PC-3 (cell line): ENCODE measurements around the gene HECW1. TPM values are rescaled to one million over a fixed set of nuclear protein-coding genes. Genes with fewer than 3 reads are reported as not detected.

Source experiments
- ATAC-seq: fragments of 200-7000 bp; cut with Tn5 transposase; 2 replicates; pipeline ENCODE4 v1.9.1; 2020; ENCODE audit warnings: mild to moderate bottlenecking, moderate library complexity
- BruUV-seq: library from RNA; stranded (reverse); fragments of 400-500 nt; replicated peaks from 2 replicates; lab custom pipeline; 2021; lab: Mats Ljungman, UMichigan
- CTCF ChIA-PET: fragments of 300-600 bp; sonication (Branson Sonifier 250); formaldehyde crosslinking; loops from one replicate; lab custom pipeline; 2022; ENCODE audit warnings: antibody characterized with exemption; lab: Charles Lee
- POLR2A ChIA-PET: fragments of 300-600 bp; sonication (Branson Sonifier 250); formaldehyde crosslinking; loops from one replicate; lab custom pipeline; 2022; ENCODE audit warnings: antibody characterized with exemption; ENCODE audit not compliant: unreplicated experiment; lab: Charles Lee
- DNase-seq: peaks from one replicate; pipeline ENCODE4 v3.0.0-alpha.2; 2015
- H2AFZ ChIP-seq: fragments of 300-600 bp; sonication (generic); 2 replicates; pipeline ENCODE4 v1.6.0; 2016; ENCODE audit warnings: antibody characterized with exemption, low read length
- H3F3A ChIP-seq: fragments of 300-600 bp; sonication (generic); one replicate; pipeline ENCODE4 v1.6.0; 2017; ENCODE audit warnings: antibody characterized with exemption, low read length, control low read depth, mild to moderate bottlenecking; ENCODE audit not compliant: unreplicated experiment
- H3K27ac ChIP-seq: fragments of 300-600 bp; sonication (generic); 2 replicates; pipeline ENCODE4 v1.5.1; 2016; ENCODE audit warnings: mild to moderate bottlenecking, low read length
- H3K27me3 ChIP-seq: fragments of 300-600 bp; sonication (generic); 2 replicates; pipeline ENCODE4 v1.6.1; 2016; ENCODE audit warnings: low read length, mixed read lengths
- H3K36me3 ChIP-seq: fragments of 300-600 bp; sonication (generic); 2 replicates; pipeline ENCODE4 v1.6.1; 2016; ENCODE audit warnings: low read depth, mixed run types, low read length, mixed read lengths
- H3K4me1 ChIP-seq: fragments of 300-600 bp; sonication (generic); 2 replicates; pipeline ENCODE4 v1.5.1; 2016; ENCODE audit warnings: low read length; ENCODE audit not compliant: insufficient read depth
- H3K4me2 ChIP-seq: fragments of 300-600 bp; sonication (generic); 2 replicates; pipeline ENCODE4 v1.6.0; 2016; ENCODE audit warnings: low read length
- H3K4me3 ChIP-seq: fragments of 300-600 bp; sonication (generic); 2 replicates; pipeline ENCODE4 v1.5.1; 2016; ENCODE audit warnings: mild to moderate bottlenecking, low read length, mixed read lengths
- H3K79me2 ChIP-seq: fragments of 300-600 bp; sonication (generic); 2 replicates; pipeline ENCODE4 v1.6.1; 2017; ENCODE audit warnings: low read length, mixed read lengths
- H3K9ac ChIP-seq: fragments of 300-600 bp; sonication (generic); 2 replicates; pipeline ENCODE4 v1.6.0; 2016; ENCODE audit warnings: mild to moderate bottlenecking, low read length
- H3K9me2 ChIP-seq: fragments of 300-600 bp; sonication (generic); replicated peaks from 2 replicates; pipeline ENCODE4 v1.6.1; 2016; ENCODE audit warnings: mixed run types, low read length, mixed read lengths
- H3K9me3 ChIP-seq: fragments of 300-600 bp; sonication (generic); 2 replicates; pipeline ENCODE4 v1.6.1; 2016; ENCODE audit warnings: low read length, mixed read lengths
- H4K20me1 ChIP-seq: fragments of 300-600 bp; sonication (generic); 2 replicates; pipeline ENCODE4 v1.6.1; 2016; ENCODE audit warnings: low read length, mixed read lengths
- EZH2 ChIP-seq: fragments of 300-600 bp; sonication (generic); IDR thresholded peaks from one replicate; pipeline ENCODE4 v1.6.1; 2017; ENCODE audit warnings: antibody characterized with exemption, mild to moderate bottlenecking, low read length; ENCODE audit not compliant: unreplicated experiment
- EZH2phosphoT487 ChIP-seq: fragments of 300-600 bp; sonication (generic); IDR thresholded peaks from 2 replicates; pipeline ENCODE4 v1.6.1; 2018; ENCODE audit warnings: mild to moderate bottlenecking, antibody characterized with exemption, low read length, borderline replicate concordance
- intact Hi-C: fragments of 100-400 bp; cut with micrococcal nuclease; formaldehyde crosslinking; loops from 2 replicates; pipeline ENCODE4 v1.9.0; 2023
- total RNA-seq: library from RNA; depleted of rRNA; stranded (reverse); fragments of >200 nt; gene quantifications from 2 replicates; pipeline ENCODE4 v1.2.3, GENCODE V29; 2014
- TF ChIP-seq, protein P1 (sequence below): fragments of 300-600 bp; sonication (generic); conservative IDR thresholded peaks from 2 replicates; pipeline ENCODE4 v1.5.1; 2017; ENCODE audit warnings: antibody characterized with exemption, low read depth, mild to moderate bottlenecking, low read length

The HECW1 gene
- total RNA-seq, 1 experiment from 2014 or later, result 3.0 TPM

GRCh38 chr7:43332193-43332796 lies 219.8 kb downstream of the HECW1 start:
- POLR2A ChIA-PET, result no interaction called here
- intact Hi-C loops, result no loop called here
- CTCF ChIA-PET, result no interaction called here

GRCh38 chr7:43337191-43337590 lies 224.7 kb downstream of the HECW1 start:
- no peak for ATAC-seq
- BruUV-seq, result no TSS peak
- no peak overlapping the region for H3K27ac ChIP-seq
- intact Hi-C loops, result no loop called here
- H3K9ac ChIP-seq, result no peak overlapping the region
- H3K4me3 ChIP-seq, result no peak overlapping the region
- no peaks in the 10 kb centered on the region for H3K79me2 ChIP-seq
- TF ChIP-seq EZH2phosphoT487 (no peak), EZH2 (no peak)
- TF ChIP-seq, protein P1, sequence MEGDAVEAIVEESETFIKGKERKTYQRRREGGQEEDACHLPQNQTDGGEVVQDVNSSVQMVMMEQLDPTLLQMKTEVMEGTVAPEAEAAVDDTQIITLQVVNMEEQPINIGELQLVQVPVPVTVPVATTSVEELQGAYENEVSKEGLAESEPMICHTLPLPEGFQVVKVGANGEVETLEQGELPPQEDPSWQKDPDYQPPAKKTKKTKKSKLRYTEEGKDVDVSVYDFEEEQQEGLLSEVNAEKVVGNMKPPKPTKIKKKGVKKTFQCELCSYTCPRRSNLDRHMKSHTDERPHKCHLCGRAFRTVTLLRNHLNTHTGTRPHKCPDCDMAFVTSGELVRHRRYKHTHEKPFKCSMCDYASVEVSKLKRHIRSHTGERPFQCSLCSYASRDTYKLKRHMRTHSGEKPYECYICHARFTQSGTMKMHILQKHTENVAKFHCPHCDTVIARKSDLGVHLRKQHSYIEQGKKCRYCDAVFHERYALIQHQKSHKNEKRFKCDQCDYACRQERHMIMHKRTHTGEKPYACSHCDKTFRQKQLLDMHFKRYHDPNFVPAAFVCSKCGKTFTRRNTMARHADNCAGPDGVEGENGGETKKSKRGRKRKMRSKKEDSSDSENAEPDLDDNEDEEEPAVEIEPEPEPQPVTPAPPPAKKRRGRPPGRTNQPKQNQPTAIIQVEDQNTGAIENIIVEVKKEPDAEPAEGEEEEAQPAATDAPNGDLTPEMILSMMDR, result no peak
- DNase-seq, result no peak
- no peak overlapping the region for H2AFZ ChIP-seq
- H3K9me2 ChIP-seq, result no peaks in the 10 kb centered on the region
- no peaks in the 10 kb centered on the region for H3F3A ChIP-seq
- H3K4me1 ChIP-seq, result no peaks in the 10 kb centered on the region
- ChIA-PET POLR2A (no interaction called here), CTCF (no interaction called here)
- no peaks in the 10 kb centered on the region for H4K20me1 ChIP-seq
- no peaks in the 10 kb centered on the region for H3K9me3 ChIP-seq
- no peaks in the 10 kb centered on the region for H3K36me3 ChIP-seq
- H3K27me3 ChIP-seq, result no peaks in the 10 kb centered on the region
- H3K4me2 ChIP-seq, result no peak overlapping the region

More at GRCh38 chr7:43332193-43332796, 219.8 kb downstream of the HECW1 start:
- H2AFZ ChIP-seq, result no peak overlapping the region
- H3K27me3 ChIP-seq, result no peaks in the 10 kb centered on the region
- no peaks in the 10 kb centered on the region for H3F3A ChIP-seq
- H4K20me1 ChIP-seq, result no peaks in the 10 kb centered on the region
- no peak overlapping the region for H3K9ac ChIP-seq
- H3K4me1 ChIP-seq, result no peaks in the 10 kb centered on the region
- BruUV-seq, result no TSS peak
- H3K9me2 ChIP-seq, result no peaks in the 10 kb centered on the region
- ATAC-seq (no peak), DNase-seq (no peak)
- H3K36me3 ChIP-seq, result no peaks in the 10 kb centered on the region
- H3K4me3 ChIP-seq, result no peak overlapping the region
- TF ChIP-seq EZH2 (no peak), EZH2phosphoT487 (no peak)
- TF ChIP-seq, protein P1, result no peak
- H3K79me2 ChIP-seq, result no peaks in the 10 kb centered on the region
- no peak overlapping the region for H3K27ac ChIP-seq
- H3K4me2 ChIP-seq, result no peak overlapping the region
- no peaks in the 10 kb centered on the region for H3K9me3 ChIP-seq

- H3K9ac ChIP-seq, result no peak overlapping the region
- TF ChIP-seq EZH2 (no peak), EZH2phosphoT487 (no peak)
- TF ChIP-seq, protein P1, result no peak
- H2AFZ ChIP-seq, result no peak overlapping the region
- DNase-seq, result no peak
- CTCF ChIA-PET, result no interaction called here
- no peaks in the 10 kb centered on the region for H3K27me3 ChIP-seq
- H3K4me2 ChIP-seq, result no peak overlapping the region
- no peaks in the 10 kb centered on the region for H3K4me1 ChIP-seq
- no peaks in the 10 kb centered on the region for H3K36me3 ChIP-seq
- no peaks in the 10 kb centered on the region for H3K9me3 ChIP-seq
- H4K20me1 ChIP-seq, result no peaks in the 10 kb centered on the region
- no peaks in the 10 kb centered on the region for H3F3A ChIP-seq
- intact Hi-C loops, result no loop called here
- no peaks in the 10 kb centered on the region for H3K9me2 ChIP-seq
- no peaks in the 10 kb centered on the region for H3K79me2 ChIP-seq
- no peak for ATAC-seq
- no peak overlapping the region for H3K27ac ChIP-seq
- POLR2A ChIA-PET, result no interaction called here
- H3K4me3 ChIP-seq, result no peak overlapping the region
- no TSS peak for BruUV-seq
Observed at GRCh38 chr7:43337811-43338210, 225.4 kb downstream of the HECW1 start.
